Measurements from ENCODE around the gene EFNA2. TPM values are rescaled to one million over a fixed set of nuclear protein-coding genes. Genes with fewer than 3 reads are reported as not detected.

The EFNA2 gene
- total RNA-seq, 1 experiment from 2014 or later: 11.4 TPM

GRCh38 chr19:1336079-1336684 is 50.5 kb downstream of the EFNA2 start:
- ChIA-PET POLR2A (interaction anchor here (0.5 to 0.6 kb wide), 2 partner anchors 50 to 358 kb away, joined by 3 to 4 read pairs; no protein-coding TSS in a partner anchor), CTCF (interaction anchor here (2.2 kb wide), 1 partner anchor 20 kb away, joined by 5 read pairs; no protein-coding TSS in a partner anchor)
- H3K27me3 Mint-ChIP-seq (ENCODE audit: low read depth): no peaks in the 10 kb centered on the region
- no peak for DNase-seq (ENCODE audit: low spot score)
- no peak for ATAC-seq
- H3K4me3 Mint-ChIP-seq: no peak overlapping the region
- H3K4me1 Mint-ChIP-seq: no peaks in the 10 kb centered on the region
- H3K9me3 Mint-ChIP-seq: no peaks in the 10 kb centered on the region
- TF ChIP-seq ZNF416 (CRISPR knock-in tag; IDR thresholded peaks at IDR 0.05) (no peak), FOXK1 (CRISPR knock-in tag; IDR thresholded peaks at IDR 0.05) (no peak), TEAD1 (CRISPR knock-in tag; IDR thresholded peaks at IDR 0.05) (no peak), NR1H2 (CRISPR knock-in tag; IDR thresholded peaks at IDR 0.05) (no peak), E2F5 (CRISPR knock-in tag; IDR thresholded peaks at IDR 0.05) (no peak), USF2 (CRISPR knock-in tag; IDR thresholded peaks at IDR 0.05) (no peak), ZNF512 (CRISPR knock-in tag; IDR thresholded peaks at IDR 0.05; ENCODE audit: borderline replicate concordance) (no peak), PREB (CRISPR knock-in tag; IDR thresholded peaks at IDR 0.05; ENCODE audit: borderline replicate concordance) (no peak)
- no peaks in the 10 kb centered on the region for H3K36me3 Mint-ChIP-seq
- H3K27ac Mint-ChIP-seq: no peak overlapping the region; the same call in 1 of the 2 replicates

- H3K27ac Mint-ChIP-seq: no peak overlapping the region
- H3K36me3 Mint-ChIP-seq: no peaks in the 10 kb centered on the region
- ChIA-PET POLR2A (interaction anchor here (0.5 kb wide), 1 partner anchor 277 kb away, joined by 3 read pairs; no protein-coding TSS in a partner anchor), CTCF (interaction anchor here (1.1 kb wide), 1 partner anchor 25 kb away, joined by 6 read pairs; no protein-coding TSS in a partner anchor)
- TF ChIP-seq ARID4B (CRISPR knock-in tag; IDR thresholded peaks at IDR 0.05; ENCODE audit: borderline replicate concordance) (no peak), TEAD1 (CRISPR knock-in tag; IDR thresholded peaks at IDR 0.05) (no peak), TP53 (CRISPR knock-in tag; IDR thresholded peaks at IDR 0.05) (no peak), PRDM15 (CRISPR knock-in tag; IDR thresholded peaks at IDR 0.05) (no peak), E2F4 (CRISPR knock-in tag; IDR thresholded peaks at IDR 0.05; ENCODE audit: borderline replicate concordance, low read depth) (no peak), ZNF671 (CRISPR knock-in tag; IDR thresholded peaks at IDR 0.05) (no peak), SMAD3 (CRISPR knock-in tag; IDR thresholded peaks at IDR 0.05; ENCODE audit: borderline replicate concordance) (no peak), ATF3 (CRISPR knock-in tag; conservative IDR thresholded peaks at IDR 0.05) (no peak), FOXP1 (CRISPR knock-in tag; IDR thresholded peaks at IDR 0.05; ENCODE audit: borderline replicate concordance) (no peak), HMGA2 (CRISPR knock-in tag; IDR thresholded peaks at IDR 0.05) (no peak), NR3C1 (CRISPR knock-in tag; conservative IDR thresholded peaks at IDR 0.05; ENCODE audit: low read depth) (no peak)
- no peak overlapping the region for H3K4me3 Mint-ChIP-seq
- ATAC-seq (no peak), DNase-seq (ENCODE audit: low spot score) (no peak)
- H3K9me3 Mint-ChIP-seq: no peaks in the 10 kb centered on the region
- no peaks in the 10 kb centered on the region for H3K27me3 Mint-ChIP-seq (ENCODE audit: low read depth)
- no peaks in the 10 kb centered on the region for H3K4me1 Mint-ChIP-seq
Observed at GRCh38 chr19:1340681-1341469, 55.2 kb downstream of the EFNA2 start.

Data from WTC11 (cell line).